Activated naive CD4-positive, alpha-beta T cell treated with anti-CD3 and anti-CD28 coated beads for 36 hours (primary cell): Measurements from ENCODE around the gene B4GALT2. TPM values are rescaled to one million over a fixed set of nuclear protein-coding genes. Genes with fewer than 3 reads are reported as not detected.

Experiments
- CTCF ChIA-PET: fragments of 350-600 bp; sonication (Branson Sonifier 250); formaldehyde crosslinking; loops from one replicate; lab custom pipeline; 2021; ENCODE audit warnings: antibody characterized with exemption; lab: Charles Lee
- DNase-seq: peaks from one replicate; pipeline ENCODE4 v3.0.0-alpha.2; 2020
- H3K27ac Mint-ChIP-seq: one replicate; pipeline ENCODE4 v1.8.0; 2021; ENCODE audit warnings: mild to moderate bottlenecking, mixed read lengths
- H3K27me3 Mint-ChIP-seq: one replicate; pipeline ENCODE4 v1.8.0; 2021; ENCODE audit warnings: low read depth, mixed read lengths
- H3K36me3 Mint-ChIP-seq: one replicate; pipeline ENCODE4 v1.8.0; 2021; ENCODE audit warnings: low read depth, mixed read lengths
- H3K4me1 Mint-ChIP-seq: one replicate; pipeline ENCODE4 v1.8.0; 2021; ENCODE audit warnings: low read depth, mixed read lengths
- H3K4me3 Mint-ChIP-seq: one replicate; pipeline ENCODE4 v1.8.0; 2021; ENCODE audit warnings: mild to moderate bottlenecking, moderate library complexity, mixed read lengths
- H3K9me3 Mint-ChIP-seq: one replicate; pipeline ENCODE4 v1.8.0; 2021; ENCODE audit warnings: mixed read lengths
- intact Hi-C: fragments of 100-400 bp; cut with micrococcal nuclease; formaldehyde crosslinking; loops from one replicate; pipeline ENCODE4 v1.15.1; 2023
- total RNA-seq, 2 experiments: library from RNA; stranded (reverse); gene quantifications; one replicate each; pipeline ENCODE4 v1.2.3, GENCODE V29; 2021

B4GALT2 gene
- total RNA-seq, 2 experiments from 2014 or later: 18.7 to 19.2 TPM

DNA sequence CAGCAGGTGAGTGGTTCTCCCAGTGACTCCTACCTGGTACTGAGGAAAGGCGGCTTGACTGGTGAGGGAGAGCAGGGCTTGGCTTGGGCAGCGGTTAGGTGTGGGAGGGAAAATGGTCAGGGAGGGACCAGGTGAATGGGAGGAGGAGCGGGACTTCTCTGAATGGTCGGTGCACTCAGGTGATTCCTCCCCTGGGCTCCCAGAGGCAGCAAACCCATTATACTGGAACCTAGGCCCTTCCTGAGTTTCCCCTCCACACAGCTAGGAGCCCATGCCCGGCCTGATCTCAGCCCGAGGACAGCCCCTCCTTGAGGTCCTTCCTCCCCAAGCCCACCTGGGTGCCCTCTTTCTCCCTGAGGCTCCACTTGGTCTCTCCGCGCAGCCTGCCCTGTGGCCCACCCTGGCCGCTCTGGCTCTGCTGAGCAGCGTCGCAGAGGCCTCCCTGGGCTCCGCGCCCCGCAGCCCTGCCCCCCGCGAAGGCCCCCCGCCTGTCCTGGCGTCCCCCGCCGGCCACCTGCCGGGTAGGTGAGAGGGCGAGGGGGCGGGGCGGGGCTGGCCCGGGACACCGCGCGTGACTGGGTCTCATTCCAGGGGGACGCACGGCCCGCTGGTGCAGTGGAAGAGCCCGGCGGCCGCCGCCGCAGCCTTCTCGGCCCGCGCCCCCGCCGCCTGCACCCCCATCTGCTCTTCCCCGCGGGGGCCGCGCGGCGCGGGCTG lies 43.1 kb upstream of the B4GALT2 start:
- DNase-seq: no peak

DNA sequence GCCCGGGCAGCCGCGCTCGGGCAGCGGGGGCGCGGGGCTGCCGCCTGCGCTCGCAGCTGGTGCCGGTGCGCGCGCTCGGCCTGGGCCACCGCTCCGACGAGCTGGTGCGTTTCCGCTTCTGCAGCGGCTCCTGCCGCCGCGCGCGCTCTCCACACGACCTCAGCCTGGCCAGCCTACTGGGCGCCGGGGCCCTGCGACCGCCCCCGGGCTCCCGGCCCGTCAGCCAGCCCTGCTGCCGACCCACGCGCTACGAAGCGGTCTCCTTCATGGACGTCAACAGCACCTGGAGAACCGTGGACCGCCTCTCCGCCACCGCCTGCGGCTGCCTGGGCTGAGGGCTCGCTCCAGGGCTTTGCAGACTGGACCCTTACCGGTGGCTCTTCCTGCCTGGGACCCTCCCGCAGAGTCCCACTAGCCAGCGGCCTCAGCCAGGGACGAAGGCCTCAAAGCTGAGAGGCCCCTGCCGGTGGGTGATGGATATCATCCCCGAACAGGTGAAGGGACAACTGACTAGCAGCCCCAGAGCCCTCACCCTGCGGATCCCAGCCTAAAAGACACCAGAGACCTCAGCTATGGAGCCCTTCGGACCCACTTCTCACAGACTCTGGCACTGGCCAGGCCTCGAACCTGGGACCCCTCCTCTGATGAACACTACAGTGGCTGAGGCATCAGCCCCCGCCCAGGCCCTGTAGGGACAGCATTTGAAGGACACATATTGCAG lies 42.4 kb upstream of the B4GALT2 start:
- Mint-ChIP-seq H3K9me3 (no peaks in the 10 kb centered on the region), H3K4me3 (peak overlapping the region; percentile 36), H3K27me3 (peaks cover 34% of the 10 kb centered on the region), H3K36me3 (peaks cover 5% of the 10 kb centered on the region), H3K27ac (no peak overlapping the region), H3K4me1 (peaks cover 14% of the 10 kb centered on the region)
- DNase-seq: no peak
- intact Hi-C loops: loop anchor here (10.0 kb wide), 2 partner anchors 482 to 712 kb away; partner anchors contain the start of gene HYI
- CTCF ChIA-PET: interaction anchor here (0.5 to 11.7 kb wide), 5 partner anchors 9 to 301 kb away, joined by 5 to 246 read pairs (median 8); no protein-coding TSS in a partner anchor

More for the DNA sequence above, 43.1 kb upstream of the B4GALT2 start:
- no peak overlapping the region for H3K4me3 Mint-ChIP-seq
- H3K4me1 Mint-ChIP-seq: peaks cover 14% of the 10 kb centered on the region
- H3K27ac Mint-ChIP-seq: no peak overlapping the region
- CTCF ChIA-PET: interaction anchor here (0.7 to 11.7 kb wide), 28 partner anchors 9 to 414 kb away, joined by 3 to 246 read pairs (median 6); partner anchors contain the start of genes IPO13, KDM4A and PTPRF
- intact Hi-C loops: loop anchor here (1.0 to 10.0 kb wide), 4 partner anchors 112 to 711 kb away; partner anchors contain the start of genes HYI and ST3GAL3
- no peaks in the 10 kb centered on the region for H3K9me3 Mint-ChIP-seq
- H3K36me3 Mint-ChIP-seq: peaks cover 5% of the 10 kb centered on the region
- H3K27me3 Mint-ChIP-seq: peaks cover 34% of the 10 kb centered on the region

DNA sequence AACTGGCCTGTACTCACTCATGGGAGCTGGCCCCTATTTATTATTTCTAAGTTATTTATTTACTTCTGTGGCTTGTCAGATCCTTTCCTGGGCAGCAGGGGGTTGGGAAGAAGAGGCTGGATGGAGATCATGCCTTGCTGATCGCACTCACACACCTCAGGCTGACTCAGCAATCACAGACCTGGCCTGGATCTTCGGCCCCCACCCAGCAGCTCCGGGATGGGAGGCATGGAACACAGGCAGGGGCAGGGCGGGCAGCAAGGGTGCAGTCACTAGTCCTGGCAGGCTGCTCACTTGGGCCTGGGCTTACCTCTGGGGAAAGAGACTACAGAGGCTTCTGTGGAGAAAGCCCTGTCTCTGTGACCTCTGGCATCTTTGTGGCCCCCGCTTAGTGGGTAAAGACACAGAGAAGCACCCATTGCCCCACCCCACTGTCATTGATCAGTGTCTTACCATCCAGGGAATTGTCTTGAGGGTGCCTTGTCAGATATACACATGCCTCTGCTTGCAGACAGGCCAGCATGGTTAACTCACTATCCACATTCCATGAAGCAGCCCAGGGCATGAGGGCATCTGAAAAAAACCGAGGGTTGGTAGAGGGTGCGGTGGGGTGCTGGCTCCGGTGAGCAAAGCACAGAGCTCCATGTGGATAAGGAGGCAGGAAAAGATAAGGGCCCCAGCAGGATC lies 41.7 kb upstream of the B4GALT2 start:
- Mint-ChIP-seq H3K27me3 (peaks cover 34% of the 10 kb centered on the region), H3K9me3 (no peaks in the 10 kb centered on the region), H3K36me3 (peaks cover 5% of the 10 kb centered on the region), H3K4me3 (no peak overlapping the region), H3K27ac (no peak overlapping the region), H3K4me1 (peaks cover 14% of the 10 kb centered on the region)
- intact Hi-C loops: loop anchor here (10.0 kb wide), 2 partner anchors 483 to 713 kb away; partner anchors contain the start of gene HYI
- CTCF ChIA-PET: interaction anchor here (0.7 to 11.7 kb wide), 4 partner anchors 8 to 170 kb away, joined by 4 to 246 read pairs (median 4); no protein-coding TSS in a partner anchor
- DNase-seq: no peak

DNA sequence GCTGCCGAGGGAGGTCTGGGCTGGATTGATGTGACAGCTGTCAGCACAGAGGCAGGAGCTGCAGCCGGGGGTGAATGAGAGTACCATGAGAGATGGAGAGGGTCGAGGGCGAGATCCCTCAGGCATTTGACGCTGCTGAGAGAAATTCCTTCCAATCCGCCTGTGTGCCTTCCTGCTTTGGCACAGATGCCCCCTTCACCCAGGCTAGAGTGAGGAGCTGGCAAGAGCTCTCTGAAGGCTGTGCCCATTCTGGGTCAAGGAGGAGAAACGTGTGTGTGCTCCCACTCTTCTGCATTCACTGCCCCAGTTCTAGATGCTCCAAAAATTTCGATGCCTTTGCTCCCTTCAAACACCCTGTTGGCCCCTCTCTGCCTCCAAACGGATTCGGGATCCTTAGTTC lies 40.6 kb upstream of the B4GALT2 start:
- peaks cover 10% of the 10 kb centered on the region for H3K4me1 Mint-ChIP-seq
- no peak overlapping the region for H3K4me3 Mint-ChIP-seq
- H3K27me3 Mint-ChIP-seq: peaks cover 24% of the 10 kb centered on the region
- H3K9me3 Mint-ChIP-seq: no peaks in the 10 kb centered on the region
- no peak for DNase-seq
- CTCF ChIA-PET: interaction anchor here (0.8 to 11.7 kb wide), 3 partner anchors 12 to 171 kb away, joined by 4 to 246 read pairs (median 4); no protein-coding TSS in a partner anchor
- H3K27ac Mint-ChIP-seq: no peak overlapping the region
- intact Hi-C loops: loop anchor here (10.0 kb wide), 2 partner anchors 484 to 714 kb away; partner anchors contain the start of gene HYI
- H3K36me3 Mint-ChIP-seq: peaks cover 5% of the 10 kb centered on the region

DNA sequence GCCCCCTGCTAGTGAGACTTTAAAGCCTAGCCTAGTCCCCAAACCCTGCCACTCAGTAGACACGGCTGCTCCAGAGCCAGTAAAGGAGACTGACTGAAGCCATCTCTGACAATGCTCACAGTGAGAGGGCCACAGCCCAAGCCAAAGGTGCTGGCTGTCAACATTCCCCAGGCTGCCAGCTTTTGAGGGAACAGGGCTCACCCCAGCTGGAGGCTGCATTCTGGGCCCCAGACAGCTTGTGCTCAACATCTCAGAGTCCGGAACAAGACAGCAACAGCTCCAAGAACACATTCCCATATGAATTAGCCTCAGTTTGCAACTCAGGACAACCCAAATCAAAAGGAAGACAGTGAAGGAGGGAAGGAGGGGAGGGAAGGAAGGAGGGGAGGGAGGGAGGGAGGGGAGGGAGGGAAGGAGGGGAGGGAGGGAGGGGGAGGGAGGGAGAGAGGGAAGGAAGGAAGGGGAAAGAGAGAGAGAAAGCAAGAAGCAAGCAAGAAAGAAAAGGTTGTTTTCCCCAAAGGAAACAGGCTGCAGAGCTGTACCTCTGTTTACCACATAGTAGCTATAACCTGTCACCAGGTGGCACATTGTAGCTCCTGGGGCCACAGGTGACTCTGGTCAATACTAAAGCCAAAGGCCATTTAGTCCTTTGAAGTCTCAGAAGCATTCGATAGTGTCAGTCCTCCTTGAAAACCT lies 40.0 kb upstream of the B4GALT2 start:
- intact Hi-C loops: loop anchor here (10.0 kb wide), 2 partner anchors 484 to 714 kb away; partner anchors contain the start of gene HYI
- Mint-ChIP-seq H3K27me3 (peaks cover 20% of the 10 kb centered on the region), H3K9me3 (no peaks in the 10 kb centered on the region), H3K4me1 (peaks cover 7% of the 10 kb centered on the region), H3K27ac (no peak overlapping the region), H3K36me3 (peaks cover 5% of the 10 kb centered on the region), H3K4me3 (no peak overlapping the region)
- CTCF ChIA-PET: interaction anchor here (1.1 to 11.7 kb wide), 3 partner anchors 9 to 172 kb away, joined by 4 to 246 read pairs (median 4); no protein-coding TSS in a partner anchor
- DNase-seq: no peak

DNA sequence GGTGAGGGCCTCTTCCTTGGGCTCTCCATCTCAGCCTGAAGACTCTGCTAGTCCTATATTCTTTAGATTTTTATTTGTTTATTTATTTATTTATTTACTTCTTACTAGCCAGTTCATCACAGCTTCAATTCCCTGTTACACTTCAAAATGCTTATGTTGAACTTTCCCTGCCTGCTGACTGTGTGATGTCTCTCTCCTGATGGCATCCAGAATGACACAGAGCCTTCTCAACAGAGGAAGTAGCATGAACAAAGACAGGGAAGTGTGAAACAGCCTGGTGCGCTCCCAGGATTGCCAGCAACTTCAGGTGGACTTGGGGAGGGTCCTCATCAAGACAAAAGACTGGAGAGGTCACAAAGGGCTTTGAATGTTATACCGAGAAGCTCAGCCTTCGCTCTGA lies 36.6 kb upstream of the B4GALT2 start:
- intact Hi-C loops: loop anchor here (10.0 kb wide), 1 partner anchor 578 kb away; the partner anchor contains the start of gene ELOVL1
- peaks cover 10% of the 10 kb centered on the region for H3K36me3 Mint-ChIP-seq
- H3K4me1 Mint-ChIP-seq: peaks cover 20% of the 10 kb centered on the region
- no peak for DNase-seq
- H3K4me3 Mint-ChIP-seq: no peak overlapping the region
- no peaks in the 10 kb centered on the region for H3K9me3 Mint-ChIP-seq
- H3K27ac Mint-ChIP-seq: no peak overlapping the region
- no peaks in the 10 kb centered on the region for H3K27me3 Mint-ChIP-seq
- CTCF ChIA-PET: interaction anchor here (0.7 to 5.6 kb wide), 3 partner anchors 8 to 178 kb away, joined by 7 to 76 read pairs (median 39); partner anchors contain the start of gene ARTN

DNA sequence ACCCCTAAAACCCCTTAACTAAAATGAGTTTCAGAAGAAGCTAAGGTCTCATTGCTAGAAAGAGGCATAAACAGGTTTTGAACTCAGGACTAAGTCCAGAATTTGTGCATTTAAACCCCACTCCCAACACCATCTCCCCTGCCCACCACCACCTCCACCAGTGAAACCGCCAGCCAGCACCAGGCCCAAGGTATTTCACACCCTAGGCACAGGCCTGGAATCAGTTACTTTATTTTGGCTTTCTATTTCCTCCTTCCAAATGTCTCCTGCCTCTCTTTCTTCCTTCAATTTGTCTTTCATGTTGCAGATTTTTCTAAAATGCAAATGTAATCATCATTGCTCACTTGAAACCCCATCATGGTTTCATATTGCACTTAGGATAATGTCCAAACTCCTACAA lies 34.1 kb upstream of the B4GALT2 start:
- Mint-ChIP-seq H3K4me3 (peak overlapping the region; percentile 90), H3K36me3 (peaks cover 7% of the 10 kb centered on the region), H3K9me3 (no peaks in the 10 kb centered on the region), H3K27me3 (no peaks in the 10 kb centered on the region), H3K27ac (no peak overlapping the region), H3K4me1 (peaks cover 37% of the 10 kb centered on the region)
- intact Hi-C loops: loop anchor here (10.0 kb wide), 1 partner anchor 580 kb away; the partner anchor contains the start of gene ELOVL1
- no peak for DNase-seq
- CTCF ChIA-PET: interaction anchor here (1.5 to 5.6 kb wide), 3 partner anchors 11 to 415 kb away, joined by 7 to 76 read pairs (median 39); partner anchors contain the start of genes ARTN and PTPRF

DNA sequence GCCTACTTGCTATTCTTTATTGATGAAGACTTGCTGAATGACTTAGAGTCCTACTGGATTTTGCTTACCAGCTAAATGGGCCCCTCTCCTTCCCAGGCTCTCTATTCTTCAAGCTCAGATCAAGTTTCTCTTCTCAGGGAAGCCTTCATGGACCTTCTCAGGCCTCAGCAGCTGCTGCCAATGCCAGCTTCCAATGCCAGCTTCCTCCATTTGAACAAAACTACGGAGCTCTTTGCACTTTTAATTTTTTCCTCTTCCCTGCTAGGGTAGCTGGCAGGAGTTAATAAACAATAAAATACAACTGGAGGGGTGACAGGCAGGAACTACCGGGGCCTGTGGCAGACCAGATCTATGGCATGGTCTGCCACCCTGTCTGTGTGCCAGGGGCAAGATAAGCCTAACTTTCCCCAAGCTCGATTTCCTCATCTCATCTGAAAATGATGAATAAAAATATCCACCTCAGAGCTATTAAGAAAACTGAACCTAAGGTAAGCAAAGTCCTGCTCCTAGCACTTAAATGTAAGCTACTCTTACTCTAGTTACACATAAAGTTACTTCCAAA lies 33.3 kb upstream of the B4GALT2 start:
- CTCF ChIA-PET: interaction anchor here (0.6 to 5.6 kb wide), 18 partner anchors 9 to 456 kb away, joined by 3 to 76 read pairs (median 4); partner anchors contain the start of genes ARTN and PTPRF
- H3K4me3 Mint-ChIP-seq: peak overlapping the region; percentile 90
- intact Hi-C loops: loop anchor here (1.0 to 10.0 kb wide), 10 partner anchors 11 to 581 kb away; partner anchors contain the start of genes ATP6V0B, CCDC24, ELOVL1 and KDM4A
- H3K36me3 Mint-ChIP-seq: peaks cover 7% of the 10 kb centered on the region
- DNase-seq: no peak
- H3K9me3 Mint-ChIP-seq: no peaks in the 10 kb centered on the region
- H3K4me1 Mint-ChIP-seq: peaks cover 37% of the 10 kb centered on the region
- H3K27me3 Mint-ChIP-seq: no peaks in the 10 kb centered on the region
- H3K27ac Mint-ChIP-seq: peak overlapping the region; percentile 88

DNA sequence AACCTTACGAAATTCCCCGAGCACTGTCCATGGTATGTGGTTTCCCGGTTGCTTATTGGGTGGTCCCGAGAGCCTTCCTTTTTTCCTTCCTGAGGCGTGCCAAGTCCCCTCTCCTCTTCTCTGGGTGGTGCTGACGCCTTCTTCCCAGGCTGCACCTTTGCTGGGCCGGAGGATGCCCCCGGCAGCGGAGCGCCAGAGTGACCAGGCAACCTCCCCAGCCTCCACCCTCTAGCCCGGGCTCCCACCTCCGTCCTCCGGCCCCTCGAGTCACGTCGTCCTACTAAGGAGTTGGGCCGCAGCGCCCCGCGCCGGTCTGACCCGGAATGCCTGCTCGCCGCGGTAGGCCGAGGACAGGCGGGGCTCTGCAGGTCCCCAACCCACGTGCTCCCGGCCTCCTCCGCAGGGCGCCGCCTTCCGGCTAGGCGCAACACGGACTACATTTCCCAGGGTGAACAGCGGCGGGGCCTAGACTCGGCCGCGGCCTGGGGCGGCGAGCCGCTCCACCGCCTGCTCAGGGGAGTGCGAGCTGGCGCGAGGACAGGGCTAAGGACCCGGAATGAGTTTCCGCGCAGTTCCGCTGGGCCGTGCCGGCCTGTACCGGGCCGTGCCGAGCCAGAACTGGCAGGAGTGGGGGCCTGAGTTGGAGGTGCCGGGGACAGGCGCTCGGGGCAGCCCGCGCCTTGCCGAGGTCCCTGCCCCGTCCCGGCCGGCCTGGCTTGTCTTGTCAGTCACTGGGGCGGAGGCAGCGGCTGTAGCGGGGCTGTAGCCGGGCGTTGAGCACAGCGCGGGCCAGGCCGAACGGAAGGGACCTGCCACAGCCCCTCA lies 32.6 kb upstream of the B4GALT2 start, which contains the start of gene IPO13:
IPO13 (plus strand) TSS at position 715 of the 825 bp plus-strand sequence. CDS start 651 bp downstream, outside the sequence.
- H3K36me3 Mint-ChIP-seq: peaks cover 7% of the 10 kb centered on the region
- CTCF ChIA-PET: interaction anchor here (0.6 to 5.6 kb wide), 18 partner anchors 9 to 434 kb away, joined by 3 to 76 read pairs (median 4); partner anchors contain the start of genes ARTN and PTPRF
- H3K27me3 Mint-ChIP-seq: no peaks in the 10 kb centered on the region
- peak within 1 kb of the TSS; percentile 90 for H3K4me3 Mint-ChIP-seq
- peak within 1 kb of the TSS; percentile 88 for H3K27ac Mint-ChIP-seq
- intact Hi-C loops: loop anchor here (1.0 to 10.0 kb wide), 10 partner anchors 12 to 582 kb away; partner anchors contain the start of genes ATP6V0B, CCDC24, ELOVL1 and KDM4A
- H3K4me1 Mint-ChIP-seq: peaks cover 39% of the 10 kb centered on the region
- H3K9me3 Mint-ChIP-seq: no peaks in the 10 kb centered on the region
- DNase-seq: peak; percentile 97
